ENCODE measurements around the gene CDC27.
"Not testable (repeated sequence)": the region's sequence is repeated elsewhere in the genome, so short reads cannot be mapped to it uniquely, and the experiment has no call there.

Gene CDC27

DNA sequence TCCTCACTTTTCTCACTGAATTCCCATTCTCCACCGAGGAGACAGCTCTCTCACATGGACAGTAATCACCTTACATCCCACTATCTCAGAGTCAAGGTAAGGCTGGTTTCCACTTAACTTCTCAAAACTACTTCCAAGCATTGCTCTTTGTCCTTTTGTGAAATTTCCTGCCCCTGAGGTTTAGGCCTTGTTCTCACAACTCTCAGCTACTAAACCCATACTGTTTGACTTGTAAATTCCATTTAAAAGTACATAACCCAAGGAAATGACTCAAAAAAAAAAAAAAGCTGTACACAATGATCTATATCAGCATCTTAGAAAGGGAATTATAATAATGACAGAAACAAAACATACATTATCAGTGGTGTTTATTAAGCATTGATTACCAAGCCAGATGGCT is 8.8 kb downstream of the CDC27 start:
- no peak overlapping the region for H3K4me3 ChIP-seq (ENCODE audit: low read length)
- TF ChIP-seq, protein P1, sequence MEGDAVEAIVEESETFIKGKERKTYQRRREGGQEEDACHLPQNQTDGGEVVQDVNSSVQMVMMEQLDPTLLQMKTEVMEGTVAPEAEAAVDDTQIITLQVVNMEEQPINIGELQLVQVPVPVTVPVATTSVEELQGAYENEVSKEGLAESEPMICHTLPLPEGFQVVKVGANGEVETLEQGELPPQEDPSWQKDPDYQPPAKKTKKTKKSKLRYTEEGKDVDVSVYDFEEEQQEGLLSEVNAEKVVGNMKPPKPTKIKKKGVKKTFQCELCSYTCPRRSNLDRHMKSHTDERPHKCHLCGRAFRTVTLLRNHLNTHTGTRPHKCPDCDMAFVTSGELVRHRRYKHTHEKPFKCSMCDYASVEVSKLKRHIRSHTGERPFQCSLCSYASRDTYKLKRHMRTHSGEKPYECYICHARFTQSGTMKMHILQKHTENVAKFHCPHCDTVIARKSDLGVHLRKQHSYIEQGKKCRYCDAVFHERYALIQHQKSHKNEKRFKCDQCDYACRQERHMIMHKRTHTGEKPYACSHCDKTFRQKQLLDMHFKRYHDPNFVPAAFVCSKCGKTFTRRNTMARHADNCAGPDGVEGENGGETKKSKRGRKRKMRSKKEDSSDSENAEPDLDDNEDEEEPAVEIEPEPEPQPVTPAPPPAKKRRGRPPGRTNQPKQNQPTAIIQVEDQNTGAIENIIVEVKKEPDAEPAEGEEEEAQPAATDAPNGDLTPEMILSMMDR (IDR thresholded peaks at IDR 0.05; ENCODE audit: insufficient read depth, low read depth, low read length, missing control alignments), result no peak
- no peak for DNase-seq (ENCODE audit: low read depth)

DNA sequence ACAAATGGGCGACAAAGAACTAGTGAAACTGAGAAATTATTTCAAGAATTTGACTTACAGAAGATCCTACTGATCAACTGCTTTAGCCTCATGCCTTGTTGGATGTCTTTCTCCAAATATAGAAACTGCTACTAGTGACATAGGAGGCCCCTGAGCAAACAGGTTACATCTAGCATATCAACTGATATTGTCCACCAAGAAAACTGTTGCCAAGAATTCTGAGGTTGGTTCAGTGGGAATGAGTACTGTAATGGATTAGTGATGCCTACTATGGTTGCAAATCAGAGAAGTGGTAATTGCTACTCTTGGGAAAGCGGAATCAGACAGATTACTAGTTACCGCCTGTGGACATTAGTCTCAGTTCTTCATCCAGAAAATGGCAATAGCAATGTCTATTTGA is 10.0 kb downstream of the CDC27 start:
- no peak for DNase-seq (ENCODE audit: low read depth)
- TF ChIP-seq, protein P1 (IDR thresholded peaks at IDR 0.05; ENCODE audit: insufficient read depth, low read depth, low read length, missing control alignments), result no peak
- H3K4me3 ChIP-seq (ENCODE audit: low read length), result no peak overlapping the region

DNA sequence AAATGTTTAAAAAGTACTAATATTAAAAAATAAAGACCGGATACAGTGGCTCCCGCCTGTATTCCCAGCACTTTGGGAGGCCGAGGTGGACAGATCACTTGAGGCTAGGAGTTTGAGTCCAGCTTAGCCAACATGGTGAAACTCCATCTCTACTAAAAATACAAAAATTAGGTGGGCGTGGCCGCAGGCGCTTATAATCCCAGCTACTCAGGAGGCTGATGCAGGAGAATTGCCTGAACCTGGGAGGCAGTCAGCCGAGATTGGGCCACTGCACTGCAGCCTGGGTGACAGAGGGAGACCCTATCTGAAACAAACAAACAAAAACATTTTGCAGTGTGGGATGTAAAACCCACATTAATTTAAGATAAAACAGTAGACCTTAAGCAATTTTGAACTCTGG is 11.8 kb downstream of the CDC27 start:
- no peak for DNase-seq (ENCODE audit: low read depth)
- TF ChIP-seq, protein P1 (IDR thresholded peaks at IDR 0.05; ENCODE audit: insufficient read depth, low read depth, low read length, missing control alignments), result no peak
- H3K4me3 ChIP-seq (ENCODE audit: low read length), result no peak overlapping the region

DNA sequence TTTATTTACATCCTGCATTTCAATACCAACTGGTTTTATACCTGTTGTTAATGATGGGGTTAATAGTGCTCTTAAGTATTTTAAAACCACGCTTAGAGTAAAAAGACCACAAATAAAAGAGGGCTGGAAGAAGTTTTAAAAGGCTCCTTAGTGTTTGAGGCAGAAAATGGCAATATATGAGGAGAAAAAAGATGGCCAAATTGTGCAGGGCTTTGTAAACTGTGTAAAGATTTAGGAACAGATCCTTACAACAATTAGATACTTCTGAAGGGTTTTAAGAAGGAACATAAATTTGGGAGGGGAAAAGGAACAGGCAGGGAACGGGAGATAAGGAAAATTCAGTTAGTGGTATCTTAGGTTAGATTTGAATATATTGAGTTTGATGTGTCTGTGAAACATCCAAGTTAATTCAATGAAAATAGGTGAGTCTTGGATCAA is 12.7 kb downstream of the CDC27 start:
- DNase-seq (ENCODE audit: low read depth), result no peak
- H3K4me3 ChIP-seq (ENCODE audit: low read length), result no peak overlapping the region
- TF ChIP-seq, protein P1 (IDR thresholded peaks at IDR 0.05; ENCODE audit: insufficient read depth, low read depth, low read length, missing control alignments), result no peak

DNA sequence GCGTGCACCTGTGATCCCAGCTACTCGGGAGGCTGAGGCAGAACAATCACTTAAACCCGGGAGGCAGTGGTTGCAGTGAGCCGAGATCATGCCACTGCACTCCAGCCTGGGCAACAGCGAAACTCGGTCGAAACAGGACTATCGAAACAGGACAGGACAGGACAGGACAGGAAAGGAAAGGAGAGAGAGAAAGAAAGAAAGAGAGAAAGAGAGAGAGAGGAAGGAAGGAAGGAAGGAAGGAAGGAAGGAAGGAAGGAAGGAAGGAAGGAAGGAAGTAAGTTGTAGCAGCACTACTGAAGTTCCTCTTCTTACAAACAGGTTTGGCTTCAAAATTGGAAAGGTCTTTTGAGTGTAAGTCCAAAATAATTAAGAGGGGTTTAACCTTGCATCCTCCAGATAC is 14.3 kb downstream of the CDC27 start:
- not testable (repeated sequence) for DNase-seq (ENCODE audit: low read depth); H3K4me3 ChIP-seq (ENCODE audit: low read length)

DNA sequence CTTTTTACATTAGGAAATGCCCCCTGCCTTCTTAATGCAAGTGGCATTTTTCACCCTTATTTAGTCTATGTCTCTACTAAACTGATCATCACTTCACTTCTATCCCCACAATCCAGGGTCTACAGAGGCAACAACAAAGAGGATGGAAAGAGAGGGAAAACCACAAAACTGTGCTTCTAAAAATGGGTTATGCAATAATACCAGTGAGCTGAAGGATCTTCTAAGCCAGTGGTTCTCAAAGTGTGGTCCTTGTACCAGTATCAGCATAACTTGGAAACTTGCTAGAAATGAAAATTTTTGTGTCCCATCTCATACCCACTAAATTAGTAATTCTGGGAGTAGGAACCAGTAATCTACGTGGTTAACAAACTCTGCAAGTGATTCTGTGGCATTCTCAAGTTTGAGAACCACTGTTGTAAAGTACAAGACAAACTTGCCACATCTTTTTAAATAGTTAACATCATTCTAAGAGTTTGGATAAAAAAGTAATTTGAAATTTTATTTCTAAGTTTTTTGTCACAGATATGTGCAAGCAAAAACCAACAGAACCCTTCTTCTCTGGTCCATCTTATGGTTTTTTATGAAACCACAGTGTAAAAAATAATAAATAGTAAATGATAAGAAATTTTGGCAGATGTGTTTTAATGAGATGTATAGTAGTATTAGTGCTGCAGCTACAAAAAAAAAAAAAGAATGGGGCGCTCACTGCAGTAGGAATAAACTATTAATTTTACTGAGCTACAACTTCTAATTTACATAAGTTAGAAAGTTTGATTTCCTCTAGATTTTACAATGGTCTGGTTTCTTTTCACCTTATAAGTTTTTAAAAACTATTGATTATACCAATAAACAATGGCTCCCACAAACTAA is 16.2 kb downstream of the CDC27 start:
- no peak overlapping the region for H3K4me3 ChIP-seq (ENCODE audit: low read length)
- DNase-seq (ENCODE audit: low read depth), result no peak
- TF ChIP-seq, protein P1 (IDR thresholded peaks at IDR 0.05; ENCODE audit: insufficient read depth, low read depth, low read length, missing control alignments), result no peak

DNA sequence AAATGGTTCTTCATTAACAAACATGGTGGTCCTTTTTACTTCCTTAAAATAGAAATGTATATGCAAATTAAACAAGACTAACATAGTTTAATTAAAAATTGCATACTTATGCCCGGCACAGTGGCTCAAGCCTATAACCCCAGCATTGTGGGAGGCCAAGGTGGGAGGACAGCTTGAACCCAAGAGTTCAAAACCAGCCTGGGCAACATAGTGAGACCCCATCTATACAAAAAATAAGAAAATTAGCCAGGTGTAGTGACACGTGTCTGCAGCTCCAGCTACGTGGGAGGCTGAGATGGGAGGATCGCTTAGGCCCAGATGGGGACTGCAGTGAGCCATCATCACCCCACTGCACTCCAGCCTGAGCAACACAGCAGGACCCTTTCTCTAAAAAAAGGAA is 18.4 kb downstream of the CDC27 start:
- no peak overlapping the region for H3K4me3 ChIP-seq (ENCODE audit: low read length)
- TF ChIP-seq, protein P1 (IDR thresholded peaks at IDR 0.05; ENCODE audit: insufficient read depth, low read depth, low read length, missing control alignments), result no peak
- no peak for DNase-seq (ENCODE audit: low read depth)

DNA sequence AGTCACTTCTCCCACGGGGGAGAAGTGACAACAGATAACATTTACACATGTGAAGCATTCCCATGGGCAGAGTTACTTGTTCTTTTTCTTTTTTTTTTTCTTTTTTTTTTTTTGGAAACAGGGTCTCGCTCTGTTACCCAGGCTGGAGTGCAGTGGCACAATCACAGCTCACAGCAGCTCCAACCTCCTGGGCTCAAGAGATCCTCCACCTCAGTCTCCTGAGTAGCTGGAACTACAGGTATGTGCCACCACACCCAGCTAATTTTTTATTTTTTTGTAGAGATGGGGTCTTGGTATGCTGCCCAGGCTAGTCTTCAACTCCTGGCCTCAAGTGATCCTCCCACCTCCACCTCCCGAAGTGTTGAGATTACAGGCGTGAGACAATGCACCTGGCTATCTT is 20.2 kb downstream of the CDC27 start:
- H3K4me3 ChIP-seq (ENCODE audit: low read length); DNase-seq (ENCODE audit: low read depth): not testable (repeated sequence)

DNA sequence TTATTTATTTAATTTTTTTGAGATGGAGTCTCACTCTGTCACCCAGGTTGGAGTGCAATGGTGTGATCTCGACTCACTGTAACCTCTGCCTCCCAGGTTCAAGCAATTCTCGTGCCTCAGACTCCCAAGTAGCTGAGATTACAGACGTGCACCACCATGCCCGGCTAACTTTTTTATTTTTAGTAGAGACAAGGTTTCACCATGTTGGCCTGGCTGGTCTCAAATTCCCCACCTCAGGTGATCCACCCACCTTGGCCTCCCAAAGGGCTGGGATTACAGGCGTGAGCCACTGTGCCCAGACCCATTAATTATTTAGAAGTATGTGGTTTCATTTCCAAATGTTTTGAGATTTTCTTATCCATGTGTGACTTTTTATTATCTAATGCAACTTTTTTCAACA is 22.2 kb downstream of the CDC27 start:
- H3K4me3 ChIP-seq (ENCODE audit: low read length); DNase-seq (ENCODE audit: low read depth): not testable (repeated sequence)
